GM21737 (cell line): ENCODE data around the gene SLC16A12.
"Not testable (repeated sequence)": the region's sequence is repeated elsewhere in the genome, so short reads cannot be mapped to it uniquely, and the experiment has no call there.

Experiments used
- ATAC-seq: cut with Tn5 transposase; IDR thresholded peaks from one replicate; pipeline ENCODE4 v1.9.1; 2021; ENCODE audit warnings: mild to moderate bottlenecking, moderate library complexity; ENCODE audit not compliant: unreplicated experiment

Gene SLC16A12

DNA sequence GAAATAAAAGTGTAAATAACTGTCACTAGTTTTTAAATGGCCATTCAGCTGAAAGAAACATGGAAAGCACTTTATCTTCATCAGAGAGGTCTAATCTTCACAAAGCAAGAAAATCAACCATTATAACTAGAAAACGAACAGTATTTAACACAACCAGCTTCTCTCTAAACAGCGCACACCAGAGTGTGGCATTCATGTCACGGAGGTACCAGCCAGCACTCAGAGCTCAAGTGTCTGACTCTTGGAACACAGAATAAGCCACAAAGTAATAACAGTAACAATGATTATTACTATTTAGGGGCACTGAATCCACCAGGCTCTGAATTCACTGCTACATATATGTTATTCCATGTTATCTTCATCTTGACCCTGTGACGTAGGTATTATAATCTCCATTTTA, 60.9 kb downstream of the SLC16A12 start:
- no peak for ATAC-seq

DNA sequence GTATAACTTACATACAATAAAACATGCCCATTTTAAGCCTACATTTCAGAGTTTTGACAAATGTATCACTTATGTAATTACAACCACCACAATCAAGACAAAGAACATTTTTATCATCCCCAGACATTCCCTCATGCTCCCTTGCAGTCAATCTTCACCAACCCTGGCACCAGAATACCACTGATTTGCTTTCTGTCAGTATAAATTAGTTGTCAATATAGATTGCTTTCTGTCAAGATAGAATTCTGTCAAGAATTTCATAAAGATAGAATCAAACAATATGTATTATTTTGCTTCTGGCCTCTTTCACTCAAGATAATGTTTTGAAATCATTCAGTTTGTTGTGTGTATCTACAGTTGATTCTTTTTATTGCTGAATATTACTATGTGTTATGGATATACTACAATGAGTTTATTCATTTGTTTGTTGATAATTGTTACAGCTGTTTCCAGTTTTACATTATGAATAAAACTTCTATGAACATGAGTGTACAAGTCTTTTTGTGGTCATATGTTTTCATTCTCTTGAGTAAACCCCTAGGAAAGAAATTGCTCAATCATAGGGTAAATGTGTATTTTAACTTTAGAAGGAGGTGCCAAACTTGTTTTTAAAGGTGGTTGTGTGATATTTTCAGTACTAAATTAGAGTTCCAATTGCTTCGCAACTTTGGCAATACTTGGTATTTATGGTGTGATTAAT, 64.1 kb downstream of the SLC16A12 start:
- no peak for ATAC-seq

DNA sequence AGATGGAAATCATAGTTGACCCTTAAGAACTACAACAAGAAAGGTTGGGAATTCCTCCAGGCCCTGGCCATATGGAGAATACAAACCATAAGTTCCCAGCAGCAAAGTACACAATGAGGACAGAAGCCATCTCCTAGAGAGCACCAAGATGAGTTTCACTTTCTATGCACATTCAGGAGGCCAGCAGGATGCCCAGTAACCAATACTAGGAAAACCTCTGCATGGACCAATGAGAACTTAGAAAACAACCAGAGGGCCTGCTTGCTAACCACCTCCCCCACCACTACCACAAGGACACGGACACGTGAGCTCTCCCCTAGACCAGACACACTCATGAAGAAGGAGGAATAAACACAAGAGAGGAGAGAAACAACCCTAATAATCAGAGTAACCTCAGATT, 64.8 kb downstream of the SLC16A12 start:
- ATAC-seq, result no peak

DNA sequence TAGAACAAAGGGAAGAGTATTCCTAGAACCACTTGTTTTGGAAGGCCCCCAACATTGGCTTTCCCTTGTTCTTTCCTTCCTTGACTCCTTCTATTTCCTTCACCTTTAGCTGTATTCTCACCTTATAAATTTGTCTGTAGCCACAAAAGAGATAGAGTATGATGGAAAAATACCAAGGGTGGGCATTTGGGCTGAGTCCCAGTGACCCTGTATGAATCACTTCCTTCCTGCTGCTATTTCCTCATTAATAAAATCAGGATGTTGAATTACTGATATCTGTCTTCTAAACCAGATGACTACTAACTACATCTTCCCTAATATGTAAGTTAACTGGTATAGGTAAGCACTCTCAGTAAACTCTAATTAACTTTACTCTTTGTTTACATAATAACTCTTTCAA, 65.9 kb downstream of the SLC16A12 start:
- no peak for ATAC-seq

DNA sequence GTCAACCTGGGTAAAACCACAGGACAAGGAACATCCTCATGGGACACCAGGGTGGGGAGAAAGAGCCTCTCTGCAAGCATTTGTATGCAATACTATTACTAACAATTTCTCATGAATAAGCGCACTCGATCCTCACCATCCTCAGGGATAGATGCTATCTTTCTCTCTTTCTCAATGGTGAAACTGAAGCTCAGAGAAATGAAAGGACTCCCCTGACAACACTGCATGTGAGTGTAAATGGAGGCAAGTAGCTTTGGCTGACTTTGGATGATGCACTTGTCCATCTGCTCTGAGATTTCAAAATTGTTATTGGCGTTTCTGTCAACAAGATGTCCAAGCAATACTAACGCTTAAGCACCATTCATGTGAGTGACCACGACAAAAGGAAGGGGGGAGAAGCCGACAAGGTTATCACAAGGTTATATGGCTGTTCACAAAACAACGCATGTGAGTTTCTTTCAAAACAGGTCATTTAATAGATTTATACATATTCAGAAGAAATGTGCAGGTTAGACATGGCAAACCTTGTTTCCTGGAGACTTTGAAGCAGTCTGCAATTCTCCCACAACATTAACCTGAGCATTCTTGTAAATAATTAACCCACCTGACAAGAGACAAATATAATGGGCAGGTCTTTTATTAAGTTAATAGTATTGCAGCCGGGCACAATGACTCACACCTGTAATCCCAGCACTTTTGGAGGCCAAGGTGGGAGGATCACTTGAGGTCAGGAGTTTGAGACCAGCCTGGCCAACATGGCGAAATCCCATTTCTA, 67.0 kb downstream of the SLC16A12 start:
- no peak for ATAC-seq

DNA sequence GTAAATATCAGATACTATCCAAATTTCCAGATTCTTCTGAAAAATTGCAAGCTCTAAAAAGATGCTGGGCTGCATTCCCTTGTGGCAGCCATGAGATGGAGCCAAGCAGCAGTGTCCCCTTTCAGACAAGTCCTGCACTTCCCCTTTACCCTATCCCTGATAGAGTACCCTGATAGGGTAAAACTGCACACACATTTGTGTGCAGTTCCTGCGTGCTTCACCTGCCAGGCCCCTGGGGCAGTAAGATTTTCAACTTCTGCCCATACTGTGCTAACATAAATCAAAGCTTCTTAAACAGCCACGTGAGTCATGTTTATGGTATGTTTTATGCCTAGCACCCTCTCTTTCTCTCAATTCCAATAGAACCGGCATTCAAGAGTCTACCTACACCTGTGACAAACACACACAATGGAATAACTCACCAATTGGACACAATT, 68.8 kb downstream of the SLC16A12 start:
- ATAC-seq, result no peak

DNA sequence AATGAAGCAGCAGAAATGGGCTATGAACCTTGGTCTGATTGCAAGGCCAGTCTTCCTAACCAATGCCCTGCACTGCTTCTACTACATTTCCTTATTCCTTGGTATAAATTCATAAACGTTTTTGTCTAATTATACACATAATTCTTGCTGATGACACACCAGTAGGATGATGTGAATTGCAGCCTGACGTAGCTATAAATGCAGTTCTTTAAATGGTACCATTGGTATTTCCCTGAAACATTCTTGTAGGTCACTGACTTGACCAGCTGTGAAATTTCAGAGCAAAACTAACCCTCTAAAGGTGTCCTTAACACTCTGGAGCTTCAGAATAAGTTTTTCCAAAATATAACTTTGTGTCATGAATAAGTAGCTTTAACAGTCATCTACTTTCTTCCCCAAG, 70.2 kb downstream of the SLC16A12 start:
- no peak for ATAC-seq

DNA sequence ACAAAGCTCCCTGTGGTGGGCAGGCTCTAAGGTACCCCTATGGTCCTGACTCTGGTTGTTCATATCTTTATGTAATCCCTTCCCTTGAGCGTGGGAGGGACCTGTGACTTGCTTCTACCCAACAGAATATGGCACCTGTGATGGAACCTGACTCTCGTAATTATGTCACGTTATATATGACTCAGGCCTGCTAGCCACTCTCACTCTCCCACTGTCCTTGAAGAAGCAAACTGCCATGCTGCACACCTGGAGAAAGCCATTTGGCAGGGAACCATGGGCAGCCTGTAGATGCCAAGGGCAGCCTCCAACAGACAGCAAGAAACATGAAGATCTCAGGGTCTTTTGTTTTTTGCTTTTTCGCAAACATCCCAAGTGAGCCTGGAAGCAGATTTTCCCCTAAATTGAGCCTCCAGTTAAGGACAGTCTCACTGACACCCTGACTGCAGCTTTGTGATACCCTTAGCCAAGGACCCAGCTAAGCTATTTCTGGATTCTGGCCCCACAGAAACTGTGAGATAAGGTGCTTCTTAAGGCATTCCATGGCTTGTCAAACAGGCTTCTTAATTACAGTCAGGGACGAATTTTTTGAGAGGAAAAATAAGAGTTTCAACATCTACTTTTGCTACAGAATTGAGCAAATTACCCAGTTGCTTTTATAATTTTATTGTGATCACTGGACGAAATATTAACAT, 71.4 kb downstream of the SLC16A12 start:
- no peak for ATAC-seq

DNA sequence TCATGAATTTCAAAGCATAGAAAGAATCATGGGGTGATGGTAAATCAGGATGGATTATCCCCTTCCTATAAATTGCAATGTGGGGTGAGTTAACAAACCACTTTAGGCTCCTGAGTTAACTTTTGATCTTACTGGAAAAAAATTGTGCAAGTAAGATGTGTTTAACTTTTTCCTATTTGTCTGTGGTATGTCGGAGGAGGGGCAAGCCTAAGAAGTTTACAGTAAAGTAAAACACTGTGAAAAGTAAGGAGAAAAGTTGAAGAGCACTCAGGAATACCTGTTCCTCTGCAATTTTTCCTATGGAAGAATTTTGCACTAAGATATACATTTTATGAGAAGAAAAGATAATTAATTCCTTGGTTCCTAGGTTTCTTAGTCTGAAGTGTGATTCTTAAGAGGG, 76.6 kb downstream of the SLC16A12 start:
- no peak for ATAC-seq

DNA sequence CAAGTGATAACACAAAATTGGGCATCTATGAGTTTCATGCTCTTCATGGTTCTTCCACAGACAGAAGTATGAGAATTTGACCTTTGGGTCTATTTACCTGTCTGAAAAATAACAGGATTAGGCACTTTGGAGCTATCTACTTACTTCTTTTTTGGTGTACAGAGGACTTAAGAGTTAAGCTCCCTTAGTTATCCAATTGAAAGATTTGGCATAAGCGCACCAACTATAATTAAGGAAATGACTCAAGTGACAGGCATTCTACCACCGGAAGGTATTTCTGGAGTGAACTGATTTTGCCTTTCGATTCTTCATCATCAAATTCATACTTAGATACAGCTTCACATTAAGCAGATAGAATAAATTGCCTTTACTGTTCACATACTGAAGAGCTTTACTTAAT, 77.1 kb downstream of the SLC16A12 start:
- ATAC-seq, result no peak

DNA sequence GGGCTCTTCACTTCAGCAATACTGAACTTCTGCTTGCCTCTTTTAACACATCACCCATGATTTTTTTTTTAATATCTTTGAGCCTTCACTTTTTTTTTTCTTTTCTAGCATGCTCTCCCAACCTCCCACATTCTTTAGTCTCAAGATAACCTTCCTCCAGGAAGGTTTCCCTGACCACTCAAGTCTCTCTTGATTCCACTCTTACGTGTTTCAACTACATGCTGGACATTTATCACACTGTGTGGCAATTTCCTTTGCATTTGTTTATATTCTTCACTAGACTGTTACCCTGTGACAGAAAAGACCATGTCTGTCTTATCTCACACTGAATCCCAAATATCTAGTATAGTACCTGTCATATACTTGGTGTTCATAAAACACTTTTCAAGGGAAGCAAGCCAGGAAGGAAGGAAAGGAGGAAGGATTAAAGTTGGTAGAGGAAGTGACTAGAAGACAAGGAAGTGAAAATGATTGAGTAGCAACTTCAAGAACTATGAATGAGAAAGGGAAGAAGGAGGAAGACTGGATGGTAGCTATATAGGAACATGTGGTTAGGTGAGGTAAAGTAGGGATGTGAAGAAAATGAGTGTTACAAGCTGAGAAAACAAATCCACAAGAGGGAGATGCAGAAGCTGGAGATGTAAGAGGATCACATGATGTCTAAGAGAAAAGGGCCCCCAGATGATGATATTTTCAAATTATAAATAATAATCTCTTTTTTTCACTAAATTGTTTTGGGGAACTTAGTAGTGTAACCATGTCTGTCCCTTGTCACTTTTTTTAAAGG, 80.6 kb downstream of the SLC16A12 start:
- no peak for ATAC-seq

DNA sequence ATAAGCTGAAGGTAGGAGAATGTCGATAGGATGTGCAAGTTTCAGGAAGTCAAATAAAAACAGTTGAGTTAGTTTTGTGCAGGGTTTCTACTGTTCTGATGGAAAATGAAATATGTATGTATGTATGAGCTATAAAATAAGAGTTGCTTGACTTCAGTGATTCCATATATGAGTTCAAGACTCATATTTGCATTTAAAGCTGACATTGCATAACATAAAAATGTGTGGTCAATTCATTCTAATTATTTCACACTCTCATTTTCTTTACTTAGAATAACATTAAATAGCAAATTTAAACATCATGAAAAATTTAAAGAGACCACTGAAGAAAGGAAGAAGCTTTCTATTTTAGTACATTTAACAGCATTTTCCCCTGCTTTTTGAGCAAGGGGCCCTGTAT, 83.2 kb downstream of the SLC16A12 start:
- no peak for ATAC-seq

DNA sequence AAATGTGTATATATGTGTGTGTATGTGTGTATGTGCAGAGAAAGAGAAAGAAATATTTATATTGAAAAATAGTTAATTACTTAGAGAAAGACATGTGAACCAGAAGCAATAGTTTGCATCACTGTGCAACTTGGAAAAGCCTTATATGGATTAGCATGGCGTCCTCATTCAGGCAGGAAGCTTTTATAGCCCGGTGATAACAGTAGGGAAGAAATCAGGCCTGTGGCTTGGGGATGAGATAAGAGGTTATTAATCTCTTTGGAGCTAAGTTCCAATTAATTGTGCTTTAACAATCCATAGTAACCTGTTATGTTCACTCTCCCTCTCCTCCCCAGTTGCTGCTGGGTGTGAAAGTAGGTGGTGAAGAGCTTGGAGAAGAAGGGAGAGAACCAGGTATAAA, 84.5 kb downstream of the SLC16A12 start:
- no peak for ATAC-seq

DNA sequence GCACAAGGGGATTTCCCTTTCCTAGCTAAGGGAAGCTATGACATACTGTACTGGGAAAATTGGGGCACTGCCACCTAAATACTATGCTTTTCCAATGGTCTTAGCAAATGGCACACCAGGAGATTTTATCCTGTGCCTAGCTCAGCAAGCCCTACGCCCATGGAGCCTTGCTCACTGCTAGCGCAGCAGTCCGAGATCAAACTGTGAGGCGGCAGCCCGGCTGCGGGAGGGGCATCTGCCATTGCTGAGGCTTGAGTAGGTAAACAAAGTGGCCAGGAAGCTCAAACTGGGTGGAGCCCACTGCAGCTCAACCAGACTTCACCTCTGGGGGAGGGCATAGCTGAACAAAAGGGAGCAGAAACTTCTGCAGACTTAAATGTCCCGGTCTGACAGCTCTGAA, 90.6 kb downstream of the SLC16A12 start:
- not testable (repeated sequence) for ATAC-seq

DNA sequence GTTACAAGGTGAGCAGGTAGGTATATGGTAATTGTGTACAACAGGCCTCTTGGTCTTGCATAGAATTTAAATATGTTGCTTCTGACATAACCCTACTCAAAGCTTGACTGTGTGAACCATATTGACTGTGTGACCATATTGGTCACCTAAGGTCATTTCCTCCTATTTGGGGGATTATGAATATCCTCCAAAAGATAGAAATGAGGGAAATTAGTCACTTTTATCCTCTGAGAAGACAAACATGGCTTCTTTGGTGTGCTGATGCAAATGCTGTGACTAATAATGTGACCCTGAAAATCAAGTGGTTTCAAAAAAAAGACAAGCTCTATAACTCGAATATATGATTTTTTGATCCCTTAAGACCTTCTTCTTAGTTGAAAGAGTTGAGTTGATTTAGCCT, 93.1 kb downstream of the SLC16A12 start:
- no peak for ATAC-seq

DNA sequence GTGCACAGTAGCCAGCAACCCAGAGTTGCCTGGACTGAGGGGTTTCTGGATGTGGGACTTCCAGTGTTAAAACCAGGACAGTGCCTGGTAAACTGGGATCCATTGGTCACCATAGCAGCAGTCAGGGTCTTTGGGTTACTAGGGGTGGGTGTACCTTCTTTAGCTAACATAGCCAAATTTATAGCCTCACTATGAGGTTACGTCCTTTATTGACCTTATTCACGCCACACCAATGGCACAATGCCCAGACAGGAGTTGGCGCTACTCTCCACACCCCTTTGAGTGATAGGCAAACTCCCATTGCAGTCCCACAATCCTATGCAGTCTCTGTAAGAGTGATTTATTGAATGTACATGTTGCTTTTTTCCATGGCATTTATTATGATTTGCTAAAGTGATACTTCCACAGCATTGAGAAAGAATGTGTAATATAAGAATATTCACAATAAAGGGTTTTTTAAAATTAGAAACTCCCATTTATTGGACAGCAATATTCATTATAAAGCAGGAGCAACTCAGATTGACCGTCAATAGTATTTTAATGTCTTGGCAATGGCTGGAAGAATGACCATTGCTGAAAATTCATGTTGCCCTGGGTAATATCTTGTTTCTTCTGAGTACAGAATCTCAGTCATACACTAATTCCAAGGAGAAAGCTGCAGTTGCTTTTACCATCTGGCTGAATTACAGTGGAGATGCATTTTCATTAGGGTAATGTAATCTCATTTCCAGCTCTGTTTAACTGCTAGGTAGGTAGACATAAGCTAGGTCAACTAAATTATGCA, 95.0 kb downstream of the SLC16A12 start:
- ATAC-seq, result no peak

DNA sequence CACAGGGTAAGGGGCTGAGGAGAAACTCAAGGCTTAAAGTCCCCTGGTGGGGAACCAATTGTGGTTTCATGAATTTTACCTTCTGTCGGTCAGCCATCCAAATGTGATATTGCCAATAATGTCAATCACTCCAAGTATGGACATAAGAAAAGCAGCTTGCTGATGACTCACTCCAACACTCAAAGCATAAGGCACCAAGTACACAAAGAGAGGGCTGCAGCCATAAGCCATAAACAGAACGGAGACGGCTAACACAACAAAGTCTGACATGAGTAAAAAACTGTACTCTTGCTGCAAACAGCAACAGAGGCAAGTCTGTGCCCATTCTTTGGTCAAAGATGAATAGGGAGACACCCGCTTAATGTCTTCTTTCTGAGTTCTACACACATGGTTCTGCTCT, 96.9 kb downstream of the SLC16A12 start:
- no peak for ATAC-seq

DNA sequence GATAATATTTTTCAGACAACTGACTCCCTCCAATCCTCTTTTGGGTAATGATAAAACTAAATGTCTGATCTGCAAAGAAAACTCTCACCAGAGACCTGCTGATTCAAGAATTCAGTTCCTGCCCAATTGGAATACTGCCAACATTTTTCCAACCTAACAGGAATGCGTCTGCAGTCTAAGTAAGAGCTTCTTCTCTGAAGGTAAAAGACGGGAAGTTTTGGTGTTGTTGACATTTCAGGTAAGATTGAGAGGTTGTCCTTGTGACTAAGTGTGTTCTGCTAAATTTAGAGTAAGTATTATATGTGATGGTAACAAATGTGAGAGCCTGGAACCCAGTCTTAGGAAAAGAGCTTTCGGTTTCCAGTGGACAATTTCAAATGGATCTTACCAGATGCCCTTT, 103.4 kb downstream of the SLC16A12 start:
- no peak for ATAC-seq

DNA sequence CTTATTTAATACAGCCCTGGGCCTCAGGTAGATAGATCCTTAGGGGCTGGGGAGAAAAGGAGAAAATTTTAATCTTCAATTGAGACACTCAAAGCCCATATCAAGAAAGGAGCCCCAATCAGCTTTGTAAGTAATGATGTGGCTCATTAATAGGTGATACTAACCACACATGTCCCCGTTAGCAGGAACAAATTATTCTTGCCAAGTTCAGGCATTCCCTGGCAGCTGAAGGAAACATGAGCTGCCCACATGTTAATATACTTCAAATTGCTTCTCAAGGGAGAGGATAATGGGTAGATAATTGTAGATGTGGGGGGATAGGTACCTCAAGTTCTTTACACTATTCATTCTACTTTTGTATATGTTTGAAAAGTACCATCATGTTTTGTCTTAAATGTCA, 106.5 kb downstream of the SLC16A12 start:
- no peak for ATAC-seq

DNA sequence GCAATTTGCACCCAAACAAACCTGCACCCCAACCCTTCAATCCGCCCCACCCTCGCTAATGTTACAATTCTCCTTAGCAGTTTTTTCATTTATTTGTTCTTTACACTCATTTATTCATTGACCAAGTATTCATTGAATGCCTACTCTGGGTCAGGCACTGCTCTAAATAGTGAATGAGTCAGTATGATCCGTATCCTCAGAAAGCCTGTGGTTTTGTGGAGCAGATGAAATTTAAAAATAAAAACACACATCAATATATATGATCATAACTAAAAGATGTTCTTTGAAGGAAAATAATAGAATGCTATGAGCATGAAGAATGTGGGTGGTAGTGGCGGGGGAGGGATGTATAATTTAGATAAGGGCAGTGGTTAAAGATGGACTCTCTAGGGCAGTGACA, 107.8 kb downstream of the SLC16A12 start:
- no peak for ATAC-seq
